NCI-H1048 (cell line): ENCODE results near the gene TXNDC17.
"Not testable (repeated sequence)": the region's sequence is repeated elsewhere in the genome, so short reads cannot be mapped to it uniquely, and the experiment has no call there.

Experiments used
- DNase-seq: peaks from one replicate; lab custom pipeline; 2025; lab: John Stamatoyannopoulos, UW

TXNDC17 gene

DNA sequence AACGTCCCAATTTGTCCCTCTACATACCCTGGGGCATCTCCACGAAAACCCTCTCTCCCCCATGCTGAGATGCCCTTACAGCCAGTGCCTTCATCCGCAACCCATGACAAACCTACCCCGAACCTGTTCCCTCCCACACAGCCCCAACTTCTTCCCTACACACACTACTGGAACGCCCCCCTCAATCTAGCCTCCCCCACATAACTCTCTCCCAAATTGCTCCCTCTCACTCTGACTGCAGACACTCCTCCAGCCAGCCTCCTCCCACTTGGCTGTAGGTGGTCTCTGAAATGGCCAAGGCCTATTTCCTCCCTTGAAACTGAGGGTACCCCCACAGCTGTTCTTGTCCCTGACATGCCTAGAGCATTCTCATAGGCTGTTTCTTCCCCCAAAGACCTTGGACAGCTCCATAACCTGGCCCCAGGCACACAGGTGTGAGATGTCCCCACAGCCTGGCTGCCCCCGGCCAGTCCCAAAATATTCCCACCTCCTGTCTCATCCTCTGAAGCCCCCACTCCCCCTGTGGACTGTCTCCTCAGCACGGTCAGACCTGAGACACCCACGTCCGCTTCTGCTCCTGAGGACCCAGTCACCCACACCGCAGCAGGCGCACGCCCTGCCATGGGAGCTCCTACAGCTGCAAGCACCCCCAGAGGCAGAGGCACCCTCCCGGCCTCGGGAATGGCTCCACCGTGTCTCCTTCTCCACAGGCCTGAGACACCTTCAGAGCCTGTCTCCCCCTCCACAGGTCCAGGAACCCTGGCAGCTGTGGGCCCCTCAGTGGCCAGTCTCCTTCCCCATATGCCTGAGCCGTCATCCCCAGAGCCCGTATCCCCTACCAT is 4.0 kb upstream of the TXNDC17 start:
- no peak for DNase-seq

DNA sequence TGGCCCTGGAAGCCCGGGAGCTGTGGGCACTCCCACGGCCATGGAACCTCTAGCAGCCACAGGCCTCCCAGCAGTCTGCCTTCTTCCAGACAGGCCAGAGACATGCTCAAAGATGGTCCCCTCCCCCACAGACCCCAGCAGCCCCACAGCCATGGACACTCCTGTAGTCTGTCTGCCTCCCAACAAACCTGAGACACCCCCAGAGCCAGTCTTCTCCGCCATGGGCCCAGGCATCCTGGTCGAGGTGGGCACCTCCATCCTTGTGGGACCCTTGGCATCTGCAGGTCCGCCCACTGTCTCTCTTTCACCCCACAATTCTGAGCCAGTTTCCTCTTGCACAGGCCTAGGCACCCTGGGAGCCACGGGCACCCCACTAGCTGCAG is 3.4 kb upstream of the TXNDC17 start:
- no peak for DNase-seq

- no peak for DNase-seq
These were observed 2.6 kb upstream of the TXNDC17 start for GRCh38 chr17:6638046-6638908.

DNA sequence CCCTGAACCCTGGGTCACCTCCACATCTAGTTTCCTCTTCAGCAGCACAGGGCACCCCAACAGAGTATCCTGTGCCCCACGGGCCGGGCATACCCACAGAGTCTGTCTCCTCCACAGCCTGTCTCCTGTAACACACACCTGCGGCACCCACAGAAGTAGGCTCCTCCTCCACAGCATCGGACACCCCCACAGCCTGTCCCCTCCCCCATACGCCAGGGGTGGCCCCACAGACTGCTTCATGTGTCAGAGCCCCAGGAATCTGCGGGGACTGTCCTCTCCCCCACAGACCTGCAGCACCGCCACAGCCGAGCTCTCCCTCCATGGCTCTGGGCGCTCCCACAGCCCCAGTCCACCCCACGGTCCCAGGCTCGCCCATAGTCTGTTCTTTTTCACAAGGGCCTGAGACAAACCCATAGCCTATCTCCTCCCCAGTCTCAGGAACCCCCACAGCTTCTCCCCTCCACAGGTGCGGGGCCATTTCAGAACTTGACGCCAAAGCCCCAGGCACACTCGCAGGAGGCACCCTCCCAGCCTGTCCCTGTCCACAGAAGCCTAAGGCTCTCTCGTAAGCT is 1.8 kb upstream of the TXNDC17 start:
- no peak for DNase-seq

GRCh38 chr17:6639586-6640535 is 999 bp upstream of the TXNDC17 start:
- DNase-seq, result no peak

DNA sequence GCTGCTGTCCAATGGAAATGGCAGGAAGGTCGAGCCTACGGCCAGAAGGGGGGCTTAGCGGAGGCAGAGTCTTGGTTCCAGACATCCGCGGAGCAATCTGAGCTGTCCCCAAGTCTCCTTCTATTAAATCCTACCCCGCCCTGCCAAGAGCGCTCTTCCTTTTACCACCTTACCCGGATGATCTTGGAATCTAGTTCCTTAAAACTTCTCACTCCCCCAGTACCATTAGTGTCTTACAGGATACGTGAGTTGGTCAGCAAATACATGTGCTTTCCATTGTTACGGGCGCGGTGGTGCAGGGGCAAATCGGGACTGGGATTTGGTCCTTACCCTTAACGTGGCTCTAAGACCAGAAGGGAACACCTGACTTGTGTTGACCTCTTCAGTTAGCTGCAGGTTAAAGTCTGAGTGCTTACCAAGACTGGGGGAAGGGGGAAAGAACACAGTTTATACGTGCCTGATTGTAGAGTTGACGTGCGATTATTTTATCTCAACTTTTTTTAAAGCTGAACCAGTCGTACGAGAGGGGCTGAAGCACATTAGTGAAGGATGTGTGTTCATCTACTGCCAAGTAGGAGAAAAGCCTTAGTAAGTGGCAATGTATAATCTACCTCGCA is 495 bp downstream of the TXNDC17 start:
- DNase-seq, result no peak

DNA sequence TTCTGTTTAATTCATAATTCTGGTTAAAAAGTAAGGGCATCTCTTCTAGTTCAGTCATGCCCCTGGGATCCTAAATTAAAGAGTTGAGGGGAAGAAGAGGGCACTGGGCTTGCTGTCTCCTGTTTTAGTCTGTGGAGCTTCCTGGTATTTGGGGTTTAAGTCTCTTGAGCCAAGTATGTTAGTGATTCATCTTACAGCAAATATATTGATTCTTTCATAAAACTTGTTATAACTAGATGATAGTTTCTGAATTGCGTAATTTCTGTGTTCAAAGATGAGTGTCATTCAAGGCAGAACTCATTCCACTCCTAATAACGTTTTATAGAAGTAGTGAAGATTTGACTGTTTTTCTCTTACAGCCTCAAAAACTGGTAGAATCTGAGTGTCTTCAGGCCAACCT is 1.7 kb downstream of the TXNDC17 start:
- no peak for DNase-seq

DNA sequence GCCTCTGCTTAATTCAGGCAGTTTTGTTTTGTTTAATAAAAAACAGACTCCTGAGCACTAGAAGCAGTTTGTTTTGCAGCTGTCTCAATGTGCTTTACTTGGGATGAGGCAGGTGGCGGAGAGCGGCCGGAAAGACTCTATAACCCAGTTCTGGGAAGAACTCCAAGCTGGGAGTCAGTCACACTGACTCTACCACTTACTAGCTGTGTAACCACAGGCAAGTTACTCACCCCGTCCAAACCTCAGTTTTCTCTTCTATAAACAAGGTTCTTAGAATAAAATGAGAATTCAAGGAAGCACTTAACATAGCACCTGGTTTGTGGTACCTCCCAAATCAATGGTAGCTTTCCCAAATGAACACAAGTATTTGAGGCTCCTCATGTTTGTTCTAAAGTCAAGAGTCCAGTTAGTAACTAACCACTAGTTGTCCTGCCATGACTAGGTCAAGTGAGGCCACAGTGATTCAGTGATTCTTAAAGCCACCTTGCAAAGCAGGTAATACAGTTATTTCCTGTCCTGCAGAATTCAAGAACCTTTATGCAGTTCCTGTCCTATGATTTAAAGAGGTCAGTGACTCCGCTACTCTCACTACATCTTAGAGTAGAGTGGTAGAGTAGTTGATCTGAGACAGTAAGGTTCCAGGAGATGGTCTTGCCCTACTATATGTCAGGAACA is 2.7 kb downstream of the TXNDC17 start:
- DNase-seq, result no peak

DNA sequence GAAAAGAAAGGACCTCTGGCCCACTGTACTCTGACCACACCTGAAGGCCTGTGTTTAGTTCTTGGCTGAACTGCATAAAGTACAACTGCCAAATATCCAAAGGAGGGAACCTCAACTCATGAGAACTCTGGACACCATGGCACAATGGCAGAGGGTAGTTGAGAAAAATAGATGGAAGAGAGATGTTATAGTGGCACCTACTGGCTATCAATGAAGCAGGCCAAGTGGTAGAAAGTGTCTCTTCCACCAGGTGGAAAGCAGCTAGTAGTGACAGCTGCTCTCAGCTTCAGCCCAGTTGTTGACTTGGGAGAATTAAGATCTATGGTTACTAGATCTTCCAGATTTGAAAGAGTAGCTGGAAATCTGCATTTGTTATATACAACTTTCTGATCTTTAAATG is 7.3 kb downstream of the TXNDC17 start:
- no peak for DNase-seq

DNA sequence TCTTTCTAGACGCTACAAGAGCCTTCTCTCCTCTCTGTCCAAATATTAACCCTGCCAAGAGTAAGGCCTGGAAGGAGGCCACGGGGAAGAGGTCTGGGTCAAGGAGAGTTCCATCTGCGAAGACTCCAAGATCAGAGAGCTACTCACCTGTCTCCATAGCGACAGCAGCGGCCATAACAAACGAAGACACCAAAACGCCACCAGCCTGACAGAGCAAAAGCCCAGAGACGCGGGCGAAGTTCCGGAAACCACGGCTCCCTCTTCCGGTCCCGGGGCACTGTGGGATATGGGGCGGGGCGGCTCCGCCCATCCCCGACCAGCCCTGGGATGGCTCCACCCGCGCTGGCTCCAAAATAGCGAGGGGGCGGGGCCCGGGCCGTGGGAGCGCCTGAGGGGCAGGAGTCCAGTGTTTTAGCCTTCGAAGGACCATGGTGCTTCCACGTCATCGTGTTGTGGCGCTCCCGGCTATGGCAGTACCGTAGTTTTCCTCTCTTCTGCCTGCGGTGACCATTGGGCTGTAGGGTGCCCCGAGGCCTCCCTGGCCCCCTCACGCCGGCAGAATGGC is 10.6 kb downstream of the TXNDC17 start, which contains the start of the genes C17orf100 and MED31:
C17orf100 (plus strand) TSS at position 409 of the 565 bp plus-strand sequence; CDS start at position 561, 152 bp downstream.
MED31 (minus strand) TSS at position 252 of the 565 bp plus-strand sequence; CDS start at position 175, 77 bp downstream.
- peak; percentile 69 for DNase-seq

- no peak for DNase-seq
These were observed 11.1 kb downstream of the TXNDC17 start for GRCh38 chr17:6651919-6652452.

DNA sequence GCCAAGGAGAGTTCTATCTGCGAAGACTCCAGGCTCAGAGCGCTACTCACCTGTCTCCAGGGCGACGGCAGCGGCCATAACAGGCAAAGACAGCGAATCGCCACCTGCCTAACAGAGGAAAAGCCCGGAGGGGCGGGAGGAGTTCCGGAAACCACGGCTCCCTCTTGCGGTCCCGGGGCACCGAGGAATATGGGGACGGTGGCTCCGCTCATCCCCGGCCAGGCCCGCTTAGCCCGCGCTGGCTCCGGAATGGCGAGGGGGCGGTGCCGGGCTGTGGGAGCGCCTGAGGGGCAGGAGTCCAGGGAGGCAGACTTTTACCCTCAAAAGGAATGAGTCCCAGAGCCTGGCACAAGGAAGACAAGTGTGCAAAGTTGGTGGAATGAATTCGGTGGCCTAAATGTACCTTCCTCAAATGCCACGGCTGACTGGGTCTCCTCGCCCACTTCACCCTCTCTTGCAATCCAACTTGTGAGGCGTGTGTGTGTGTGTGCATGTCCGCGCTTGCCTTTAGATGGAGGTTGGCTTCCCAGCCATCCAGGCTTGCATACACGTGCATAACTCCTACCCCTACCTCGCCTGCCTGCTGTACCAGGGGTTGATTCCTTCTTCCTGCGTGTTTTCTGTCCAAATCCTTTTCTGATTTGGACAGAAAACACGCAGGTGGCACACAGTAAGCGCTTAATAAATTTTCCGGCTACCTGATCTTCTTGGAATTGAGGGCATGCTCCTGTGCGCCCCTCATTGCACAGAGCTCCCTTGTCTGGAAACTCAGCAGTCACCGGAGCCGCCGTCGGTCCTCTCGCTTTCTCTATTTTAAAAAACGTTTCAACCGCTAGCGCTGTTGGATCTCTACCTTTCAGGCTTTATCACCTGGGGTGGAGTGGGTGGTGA is 14.2 kb downstream of the TXNDC17 start:
- no peak for DNase-seq

DNA sequence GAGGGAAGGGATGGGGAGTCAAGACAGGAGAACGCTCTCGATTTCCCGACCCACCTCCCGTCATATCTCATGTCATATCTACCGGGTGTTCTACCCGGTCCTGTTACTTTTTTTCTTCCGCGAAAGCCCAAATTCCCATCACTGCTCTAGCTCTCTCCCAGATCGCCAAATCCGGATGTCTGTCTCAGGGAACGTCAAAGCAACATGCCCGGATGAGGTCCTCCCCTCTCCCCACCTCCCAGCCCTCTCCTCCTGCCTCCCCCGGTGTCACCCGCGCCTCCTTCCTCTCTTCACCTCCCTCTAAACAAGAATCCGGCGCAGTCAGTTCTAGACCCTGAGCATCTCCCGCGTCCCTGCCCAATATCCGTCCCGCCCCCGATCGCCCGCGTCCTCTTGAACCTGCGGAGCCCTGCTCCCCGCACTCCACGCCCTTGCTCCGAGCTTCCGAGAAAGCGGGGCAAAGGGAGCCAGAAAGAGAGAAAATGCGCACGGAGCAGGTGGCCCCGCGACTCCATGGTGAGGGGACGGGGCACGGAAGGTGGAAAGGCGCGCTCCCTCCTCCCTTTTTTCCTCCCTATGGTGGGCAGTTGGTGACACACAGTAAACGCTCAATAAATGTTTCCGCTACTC is 15.0 kb downstream of the TXNDC17 start:
- DNase-seq, result not testable (repeated sequence)

GRCh38 chr17:6656797-6657632 is 16.2 kb downstream of the TXNDC17 start:
- not testable (repeated sequence) for DNase-seq

DNA sequence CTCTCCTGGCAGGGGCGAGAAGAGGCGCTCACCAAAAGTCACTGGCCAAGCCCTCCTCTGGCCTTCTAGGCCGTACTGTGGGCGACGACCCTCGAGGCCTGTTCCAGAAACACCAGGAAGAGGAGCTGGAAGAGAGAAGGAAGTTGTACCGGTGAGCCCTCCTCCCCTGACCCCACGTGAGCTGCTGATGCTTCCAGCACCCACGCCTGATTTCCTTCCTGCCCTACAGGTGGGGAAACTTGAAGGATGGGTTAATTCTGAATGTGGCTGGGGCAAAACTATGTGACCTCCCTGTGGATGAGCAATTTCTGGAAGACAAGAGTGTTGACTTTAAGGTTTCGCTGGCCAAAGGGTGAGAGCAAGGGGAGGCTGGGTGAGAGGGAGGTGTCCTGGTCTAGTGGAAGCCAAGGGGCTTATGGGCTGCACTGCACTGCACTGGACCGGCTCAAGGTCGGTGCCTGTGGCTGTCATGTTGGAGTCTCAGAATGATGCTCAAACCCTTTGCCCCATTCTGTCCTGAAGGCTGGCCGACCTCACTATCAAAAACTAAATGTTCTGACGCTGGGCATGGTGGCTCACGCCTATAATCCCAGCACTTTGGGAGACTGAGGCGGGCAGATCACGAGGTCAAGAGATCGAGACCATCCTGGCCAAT is 16.9 kb downstream of the TXNDC17 start:
- DNase-seq, result no peak

GRCh38 chr17:6658411-6658810 is 17.6 kb downstream of the TXNDC17 start:
- DNase-seq, result not testable (repeated sequence)

DNA sequence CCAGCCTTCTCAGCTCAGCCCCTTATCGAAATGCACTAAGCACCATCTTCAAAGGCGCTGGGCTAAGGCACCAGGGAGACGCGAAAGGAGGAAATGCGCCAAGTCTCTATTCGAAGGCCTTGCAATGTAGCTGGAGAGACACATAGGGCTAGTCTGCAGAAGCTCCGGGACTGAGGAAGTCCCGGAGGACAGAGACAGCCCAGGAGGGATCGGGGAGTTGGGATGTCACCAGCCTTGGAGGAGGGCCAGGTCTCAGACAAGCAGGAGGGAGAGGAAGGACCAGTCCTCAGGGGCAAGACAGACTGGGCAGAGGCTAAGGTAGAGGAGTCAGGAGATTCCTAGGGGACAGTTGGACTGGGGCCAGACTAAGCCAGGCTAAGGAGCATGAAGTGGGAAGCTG is 19.2 kb downstream of the TXNDC17 start:
- no peak for DNase-seq
